H1 (cell line): Measurements from ENCODE around the gene FAM131C.
A peak's percentile ranks its signal among the peaks of the same experiment; 100 is the strongest.

Experiments
- CHD2 ChIP-seq: IDR thresholded peaks from 2 replicates; pipeline ENCODE4 v1.6.1; 2012; ENCODE audit warnings: low read length, improper control_type of control experiment
- FOSL1 ChIP-seq: IDR thresholded peaks from 2 replicates; pipeline ENCODE4 v1.6.1; 2011; ENCODE audit warnings: mild to moderate bottlenecking, low read depth, low read length, moderate library complexity; ENCODE audit not compliant: insufficient read depth
- JUN ChIP-seq: IDR thresholded peaks from 2 replicates; pipeline ENCODE4 v1.6.1; 2011; ENCODE audit warnings: low read depth, mild to moderate bottlenecking, improper control_type of control experiment, low read length
- POLR2A ChIP-seq, 2 experiments: IDR thresholded peaks; 1 replicate in 1 of 2; 2 replicates in 1 of 2; pipeline ENCODE4 v1.6.1; 2011; ENCODE audit warnings: low read depth in 2 of 2, low read length in 2 of 2, mild to moderate bottlenecking in 2 of 2; ENCODE audit errors: control extremely low read depth in 1 of 2
- POLR2AphosphoS5 ChIP-seq: IDR thresholded peaks from 2 replicates; pipeline ENCODE4 v1.6.1; 2011; ENCODE audit warnings: low read depth, low read length
- RAD21 ChIP-seq, 2 experiments: IDR thresholded peaks in 1 of 2; conservative IDR thresholded peaks in 1 of 2; 2 replicates each; pipeline ENCODE4 v1.6.1; 2011; ENCODE audit warnings: low read depth in 2 of 2, low read length in 2 of 2, improper control_type of control experiment in 1 of 2, inconsistent platforms in 1 of 2, mild to moderate bottlenecking in 1 of 2, moderate library complexity in 1 of 2
- TCF12 ChIP-seq: IDR thresholded peaks from 2 replicates; pipeline ENCODE4 v1.6.1; 2011; ENCODE audit warnings: low read depth, mild to moderate bottlenecking, low read length
- YY1 ChIP-seq: IDR thresholded peaks from 2 replicates; pipeline ENCODE4 v1.6.1; 2011; ENCODE audit warnings: low read depth, mild to moderate bottlenecking, low read length
- TF ChIP-seq, protein P1 (sequence below), 3 experiments: IDR thresholded peaks; 1 replicate in 2 of 3; 2 replicates in 1 of 3; pipeline versions ENCODE4 v1.5.1 to v1.6.1; 2011; ENCODE audit warnings: low read length in 3 of 3, mild to moderate bottlenecking in 3 of 3, inconsistent platforms in 2 of 3, low read depth in 1 of 3, moderate library complexity in 1 of 3; ENCODE audit not compliant: insufficient read depth in 1 of 3; ENCODE audit errors: control extremely low read depth in 1 of 3

DNA sequence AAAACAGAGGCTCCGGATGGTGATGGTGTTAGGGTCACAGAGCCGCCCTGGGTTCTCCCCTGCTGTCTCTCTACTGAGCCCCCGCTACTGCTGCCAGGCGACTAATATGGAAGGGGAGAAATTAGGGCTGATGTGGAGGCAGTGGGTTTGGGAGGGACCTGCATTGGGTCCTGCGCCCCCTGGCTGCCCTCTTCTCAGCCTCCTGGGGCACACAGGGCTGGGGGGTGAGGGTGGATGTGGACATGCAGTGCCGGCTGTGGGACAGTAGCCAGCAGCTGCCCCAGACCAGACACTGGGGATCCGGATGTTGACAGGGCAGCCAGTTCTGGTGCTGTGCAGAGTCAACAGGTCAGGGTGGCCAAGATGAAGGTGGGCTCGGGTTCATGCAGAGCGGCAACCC is 31.4 kb downstream of the FAM131C start:
- TF ChIP-seq, protein P1, sequence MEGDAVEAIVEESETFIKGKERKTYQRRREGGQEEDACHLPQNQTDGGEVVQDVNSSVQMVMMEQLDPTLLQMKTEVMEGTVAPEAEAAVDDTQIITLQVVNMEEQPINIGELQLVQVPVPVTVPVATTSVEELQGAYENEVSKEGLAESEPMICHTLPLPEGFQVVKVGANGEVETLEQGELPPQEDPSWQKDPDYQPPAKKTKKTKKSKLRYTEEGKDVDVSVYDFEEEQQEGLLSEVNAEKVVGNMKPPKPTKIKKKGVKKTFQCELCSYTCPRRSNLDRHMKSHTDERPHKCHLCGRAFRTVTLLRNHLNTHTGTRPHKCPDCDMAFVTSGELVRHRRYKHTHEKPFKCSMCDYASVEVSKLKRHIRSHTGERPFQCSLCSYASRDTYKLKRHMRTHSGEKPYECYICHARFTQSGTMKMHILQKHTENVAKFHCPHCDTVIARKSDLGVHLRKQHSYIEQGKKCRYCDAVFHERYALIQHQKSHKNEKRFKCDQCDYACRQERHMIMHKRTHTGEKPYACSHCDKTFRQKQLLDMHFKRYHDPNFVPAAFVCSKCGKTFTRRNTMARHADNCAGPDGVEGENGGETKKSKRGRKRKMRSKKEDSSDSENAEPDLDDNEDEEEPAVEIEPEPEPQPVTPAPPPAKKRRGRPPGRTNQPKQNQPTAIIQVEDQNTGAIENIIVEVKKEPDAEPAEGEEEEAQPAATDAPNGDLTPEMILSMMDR (IDR thresholded peaks at IDR 0.05; ENCODE audit: control extremely low read depth in 1 of 3, insufficient read depth in 1 of 3, low read depth in 1 of 3, low read length in 3 of 3) = peak; percentile 17 to 28 (median 27); a peak in 3 of 4 replicates
- no peak for TF ChIP-seq FOSL1
- no peak for TF ChIP-seq POLR2AphosphoS5
- no peak for TF ChIP-seq JUN
- TF ChIP-seq CHD2 = no peak
- no peak for TF ChIP-seq POLR2A (IDR thresholded peaks at IDR 0.05; ENCODE audit: control extremely low read depth in 1 of 2, low read depth in 2 of 2, low read length in 2 of 2)
- TF ChIP-seq YY1 = no peak
- TF ChIP-seq RAD21 (IDR thresholded peaks at IDR 0.05 in 1 of 2, conservative IDR thresholded peaks at IDR 0.05 in 1 of 2; ENCODE audit: low read depth in 2 of 2, low read length in 2 of 2) = 0 out of 4 replicates have a peak, but pooled peaks of 1 of the 2 experiments have one; percentile 3
- no peak for TF ChIP-seq TCF12
